Effector CD4-positive, alpha-beta T cell (primary cell): Measurements from ENCODE around the gene SECISBP2.

Experiments used
- DNase-seq: peaks from one replicate; pipeline ENCODE4 v3.0.0-alpha.2; 2020

SECISBP2 gene

DNA sequence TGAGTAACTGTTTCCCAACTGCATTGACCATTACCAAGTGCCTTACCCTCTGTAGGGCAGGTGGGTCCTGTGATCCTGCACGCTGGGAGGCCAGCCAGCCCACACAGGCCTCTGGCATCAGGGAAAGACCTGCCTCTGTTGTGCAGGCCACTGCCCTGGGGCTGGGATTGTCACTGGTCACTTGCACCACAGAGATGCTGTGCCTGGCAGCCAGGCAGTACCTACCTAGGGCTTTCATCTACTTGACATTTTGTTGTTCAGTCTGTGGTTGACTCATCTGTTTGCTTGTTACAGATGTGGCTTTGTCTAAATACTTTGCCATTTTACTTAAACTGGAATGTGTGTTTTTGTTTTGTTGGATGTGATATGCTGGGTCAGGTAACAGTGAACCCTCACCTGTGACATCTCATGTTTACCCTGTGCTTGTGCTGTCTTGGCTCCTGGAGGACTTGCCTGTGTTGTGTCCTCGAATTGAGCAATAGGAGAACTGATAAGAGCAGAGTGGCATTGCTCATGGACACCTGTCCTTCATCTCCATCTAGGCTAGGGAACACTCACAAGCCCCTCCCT, 32.8 kb downstream of the SECISBP2 start:
- DNase-seq, result no peak

DNA sequence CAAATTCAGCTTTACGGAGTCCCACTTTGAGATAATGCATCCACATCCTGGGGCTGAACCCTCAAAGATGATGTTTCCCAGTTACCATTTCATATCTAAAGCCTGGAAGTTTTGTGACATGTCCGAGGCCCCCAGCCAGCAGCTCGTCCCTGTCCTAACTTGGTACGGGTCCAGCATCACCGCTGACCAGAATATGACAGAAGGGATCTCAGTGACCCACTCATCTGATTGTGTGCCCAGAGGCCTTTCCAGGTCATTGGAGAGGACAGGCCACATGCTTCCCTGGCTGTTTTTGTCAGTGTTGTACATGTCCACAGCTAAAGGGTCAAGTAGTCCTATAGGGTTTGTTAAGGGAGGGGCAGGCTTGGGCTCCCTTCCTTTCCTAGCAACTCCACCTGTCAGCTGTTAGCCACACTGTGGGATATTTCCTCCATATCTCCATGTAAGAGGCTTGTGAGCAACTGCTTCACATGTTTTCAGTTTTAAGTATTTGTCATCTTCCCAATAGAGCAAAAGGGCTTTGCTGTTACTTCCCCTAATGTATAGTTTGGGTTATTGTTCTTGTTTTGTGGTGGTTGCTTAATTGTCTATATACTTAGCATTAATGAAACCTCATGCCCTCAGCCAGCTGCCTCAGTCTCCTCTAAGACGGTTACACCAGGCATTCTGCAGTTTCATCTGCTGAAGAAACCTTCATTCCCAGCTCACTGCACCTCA, 33.4 kb downstream of the SECISBP2 start:
- no peak for DNase-seq

DNA sequence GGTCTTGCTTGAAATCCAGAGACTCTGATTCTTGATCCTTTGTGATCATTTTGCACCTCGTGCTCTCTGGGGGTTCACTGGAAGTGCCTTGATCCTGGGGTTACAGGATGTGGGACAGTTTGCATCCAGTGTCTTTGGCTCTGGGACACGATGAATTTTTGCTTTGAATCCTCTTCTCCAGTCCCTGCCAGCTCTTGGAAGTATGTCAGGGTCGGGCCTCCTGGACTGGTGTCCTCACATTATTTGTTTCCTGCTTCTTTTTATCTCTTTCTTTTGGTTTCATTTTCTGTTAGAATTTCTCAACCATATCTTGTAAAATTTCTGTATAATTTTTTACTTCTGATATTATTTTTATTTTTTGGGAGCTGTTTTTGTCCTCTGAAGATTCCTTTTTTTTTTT, 34.2 kb downstream of the SECISBP2 start:
- DNase-seq, result no peak

DNA sequence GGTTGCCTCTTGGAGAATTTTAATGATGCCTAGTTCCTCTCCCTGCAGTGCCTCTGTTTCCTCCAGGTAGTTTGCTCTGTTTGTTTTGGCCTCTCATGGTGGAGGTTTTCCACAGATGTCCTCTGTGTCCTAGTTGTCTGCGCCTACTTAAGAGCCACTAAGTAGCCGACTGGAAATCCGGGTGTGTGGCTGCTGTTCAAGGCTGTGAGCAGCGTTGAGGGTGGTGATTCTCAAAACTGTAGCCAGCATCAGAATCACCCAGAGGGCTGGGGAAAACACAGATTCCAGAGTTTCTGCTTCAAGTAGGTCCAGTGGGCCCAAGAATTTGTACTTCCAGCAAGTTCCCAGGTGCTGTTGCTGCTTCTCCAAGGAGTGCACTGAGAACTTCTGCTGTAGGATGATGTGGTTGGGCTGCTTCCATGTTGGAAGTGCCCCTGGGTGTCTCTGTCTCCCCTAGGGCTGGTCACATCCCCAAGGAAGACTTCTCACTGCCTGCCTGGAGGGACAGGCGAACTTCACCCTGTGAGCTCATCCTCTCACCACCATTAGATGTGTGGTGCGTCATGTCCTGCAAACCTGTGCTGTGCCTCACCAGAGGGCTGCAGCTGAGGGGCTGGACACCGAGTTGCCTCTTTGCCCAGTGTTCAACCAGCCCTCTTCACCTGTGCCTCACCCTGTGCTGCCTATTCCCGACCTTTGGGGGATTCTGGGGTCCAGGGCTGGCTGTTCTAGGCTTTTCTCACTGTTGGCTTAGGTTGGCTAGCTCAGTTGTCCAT, 34.8 kb downstream of the SECISBP2 start:
- DNase-seq, result no peak

DNA sequence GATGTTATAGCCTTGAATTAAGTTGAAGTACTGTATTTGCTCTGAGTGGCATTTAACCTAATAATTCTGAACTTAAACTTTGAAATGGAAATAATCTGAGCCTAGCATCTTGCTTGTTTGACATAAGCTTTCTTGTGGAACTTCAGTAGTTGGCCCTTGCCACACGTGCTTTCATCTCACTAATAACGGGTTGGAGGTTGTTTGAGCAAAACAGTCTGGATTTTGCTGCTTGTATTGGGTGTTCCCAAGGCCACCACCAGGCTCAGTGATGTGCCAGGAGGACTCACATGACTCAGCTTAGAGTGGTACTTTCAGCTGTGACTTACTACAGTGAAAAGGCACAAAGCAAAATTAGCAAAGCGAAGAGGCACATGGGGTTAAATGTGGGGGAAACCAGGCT, 35.7 kb downstream of the SECISBP2 start:
- no peak for DNase-seq

DNA sequence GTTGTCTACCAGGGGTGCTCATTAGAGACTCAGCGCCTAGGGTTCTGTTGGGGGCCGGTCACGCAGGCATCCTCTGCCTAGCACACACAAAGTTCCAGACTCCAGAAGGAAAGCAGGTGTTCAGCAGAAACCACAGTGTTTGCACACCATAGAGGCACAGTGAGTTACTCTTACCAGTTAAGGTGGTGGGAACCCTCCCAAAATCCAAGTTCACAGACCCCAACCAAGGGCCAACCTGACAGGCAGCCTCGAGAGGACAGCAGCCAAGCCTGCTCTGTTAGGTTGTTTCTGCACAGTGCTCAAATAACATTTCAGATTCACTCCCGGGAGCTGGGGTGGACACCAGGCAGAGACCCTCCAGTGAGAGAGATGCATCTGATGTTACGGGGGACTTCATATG, 36.2 kb downstream of the SECISBP2 start:
- no peak for DNase-seq

DNA sequence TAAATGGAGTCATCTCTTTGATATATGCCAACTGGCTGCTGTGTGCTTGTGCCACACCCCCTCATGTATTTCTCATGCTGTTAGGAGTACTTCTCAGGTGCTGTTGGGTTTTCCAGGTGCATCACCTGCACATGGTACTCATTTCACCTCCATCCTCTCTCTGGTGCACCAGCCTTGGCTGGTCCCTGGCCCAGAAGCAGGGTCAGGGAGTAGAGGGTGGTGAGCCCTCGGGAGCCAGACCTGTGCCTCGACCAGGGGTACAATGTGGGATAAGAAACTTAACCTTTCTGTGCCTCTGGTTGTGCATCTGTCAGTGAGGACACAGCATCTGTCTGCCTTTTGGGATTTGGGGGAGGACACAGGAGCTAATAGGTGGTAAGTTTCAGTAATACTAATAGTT, 38.5 kb downstream of the SECISBP2 start:
- DNase-seq, result no peak

DNA sequence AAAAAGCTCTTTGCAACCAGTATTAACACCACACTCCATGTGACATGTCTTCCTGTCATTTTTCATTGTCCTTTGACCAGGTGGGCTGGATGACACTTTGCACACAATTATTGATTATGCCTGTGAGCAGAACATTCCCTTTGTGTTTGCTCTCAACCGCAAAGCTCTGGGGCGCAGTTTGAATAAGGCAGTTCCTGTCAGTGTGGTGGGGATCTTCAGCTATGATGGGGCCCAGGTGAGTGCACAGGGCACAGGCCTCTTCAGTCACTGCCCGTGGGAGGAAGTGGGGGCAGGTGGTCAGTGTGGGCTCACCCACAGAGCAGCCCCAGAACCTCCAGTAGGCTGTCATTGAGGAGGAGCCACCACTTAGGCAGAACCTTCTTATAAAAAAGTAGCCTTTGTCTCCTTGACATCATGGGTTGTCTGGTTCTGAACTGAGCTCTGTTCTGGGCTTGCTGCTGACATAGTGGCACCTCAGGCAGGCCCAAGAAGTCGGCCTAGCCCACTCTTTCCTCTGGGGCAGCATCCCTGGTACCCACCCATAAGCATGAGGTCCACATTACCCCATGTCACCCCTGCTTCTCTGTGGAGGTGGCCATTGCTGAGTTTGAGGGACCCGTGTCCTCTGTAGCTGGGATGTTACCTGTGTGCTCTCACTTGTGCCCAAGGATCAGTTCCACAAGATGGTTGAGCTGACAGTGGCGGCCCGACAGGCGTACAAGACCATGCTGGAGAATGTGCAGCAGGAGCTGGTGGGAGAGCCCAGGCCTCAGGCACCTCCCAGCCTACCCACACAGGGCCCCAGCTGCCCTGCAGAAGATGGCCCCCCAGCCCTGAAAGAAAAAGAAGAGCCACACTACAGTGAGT, 39.3 kb downstream of the SECISBP2 start:
- DNase-seq, result no peak

DNA sequence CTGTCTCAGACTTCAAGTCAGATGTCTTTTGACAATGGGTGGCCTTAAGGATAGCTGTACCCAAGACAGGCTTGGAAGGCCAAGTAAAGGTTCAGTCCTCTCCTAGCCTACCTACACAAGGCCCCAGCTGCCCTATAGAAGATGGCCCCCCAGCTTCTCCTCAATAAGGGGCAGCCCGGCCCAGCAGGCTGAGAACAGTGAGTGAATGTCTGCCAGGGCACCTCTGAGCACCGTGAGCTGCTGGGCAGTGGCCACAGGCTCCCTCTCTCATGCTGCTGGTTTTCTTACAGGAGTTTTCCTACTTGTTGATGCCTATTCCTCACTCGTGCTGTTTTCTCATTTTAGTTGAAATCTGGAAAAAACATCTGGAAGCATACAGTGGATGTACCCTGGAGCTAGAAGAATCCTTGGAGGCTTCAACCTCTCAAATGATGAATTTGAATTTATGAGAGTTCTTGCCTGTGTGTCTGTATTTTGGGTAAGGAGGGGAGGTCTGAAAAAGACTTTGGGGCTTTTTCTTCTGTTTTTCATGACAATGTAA, 40.1 kb downstream of the SECISBP2 start:
- no peak for DNase-seq

DNA sequence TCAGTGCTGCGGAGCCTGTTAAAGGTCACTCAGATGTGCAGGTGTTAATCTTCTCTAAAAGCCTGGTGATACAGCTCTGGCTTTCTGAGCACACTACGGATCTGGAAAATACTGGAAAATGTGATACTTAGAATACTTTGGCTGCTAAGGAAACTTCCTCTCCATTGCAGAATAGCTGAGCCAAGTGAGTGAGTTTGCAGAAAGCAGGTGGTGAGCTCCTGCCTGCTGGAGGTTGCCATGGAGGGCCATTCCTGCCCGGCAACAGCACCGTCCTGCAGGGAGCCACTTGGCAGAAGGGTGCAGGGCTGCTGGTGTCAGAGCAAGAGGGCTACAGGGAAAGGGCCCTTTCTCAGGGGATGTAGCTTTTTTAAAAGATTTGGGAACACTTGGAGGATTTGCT, 40.7 kb downstream of the SECISBP2 start:
- no peak for DNase-seq

DNA sequence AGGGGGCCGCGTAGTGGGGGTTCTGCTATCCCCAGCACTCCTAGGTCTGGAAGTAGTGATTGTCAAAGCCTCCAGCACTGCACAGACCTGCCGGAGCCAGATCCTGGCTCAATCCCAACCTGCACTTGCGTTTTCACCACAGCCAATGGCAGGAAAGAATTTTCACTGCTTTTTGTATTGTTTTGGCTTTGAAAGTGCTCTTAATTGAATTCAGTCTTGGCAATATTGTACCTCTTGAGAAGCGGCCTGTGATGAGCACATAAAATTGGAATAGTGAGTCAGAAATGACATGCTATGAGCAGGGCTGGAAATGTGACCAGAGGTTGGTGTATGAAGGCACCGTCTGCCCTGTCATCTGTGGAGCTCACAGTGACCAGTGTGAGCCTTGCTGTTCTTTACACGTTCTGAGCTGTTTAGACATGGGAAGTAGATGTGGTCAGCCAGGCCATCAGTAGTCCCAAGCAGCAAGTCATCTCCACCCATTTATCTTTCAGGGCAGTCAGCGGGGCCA, 41.5 kb downstream of the SECISBP2 start:
- DNase-seq, result no peak

DNA sequence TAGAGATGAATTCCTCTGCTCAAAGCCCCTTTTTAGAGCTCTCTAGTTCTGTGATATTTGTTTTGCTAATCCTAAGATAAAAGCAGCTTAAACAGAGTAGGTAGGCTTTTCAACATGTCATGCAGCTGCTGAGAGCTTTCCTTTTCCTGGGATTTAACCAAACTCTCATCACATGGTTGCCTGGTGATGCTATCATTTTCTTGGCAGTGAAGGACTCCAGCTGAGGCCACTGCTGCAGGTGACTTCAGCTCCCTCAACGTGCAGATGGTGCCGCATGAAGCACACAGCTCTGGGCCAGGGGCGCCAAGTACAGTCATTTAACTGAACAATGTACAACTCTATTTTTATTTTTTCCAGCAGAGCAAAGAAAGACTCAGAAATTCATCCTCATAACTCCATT, 42.2 kb downstream of the SECISBP2 start:
- DNase-seq, result no peak

DNA sequence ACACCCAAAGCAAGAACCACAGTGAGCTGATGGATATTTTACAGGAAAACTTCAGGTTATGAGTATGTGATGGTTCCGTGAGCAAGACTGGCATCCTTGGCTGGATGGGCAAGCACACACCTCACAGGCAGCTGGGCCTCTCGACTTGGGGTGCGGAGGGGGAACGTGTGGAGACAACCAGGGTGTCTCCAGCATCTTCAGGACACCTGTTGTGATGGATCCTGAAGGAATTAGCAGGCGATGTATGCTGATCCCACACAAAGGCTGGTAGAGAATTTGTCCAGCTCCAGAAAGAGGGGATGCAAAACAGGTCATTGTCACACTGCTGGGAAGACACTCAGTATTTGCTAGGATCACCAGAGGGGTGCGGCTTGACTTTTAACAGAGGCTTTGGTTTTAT, 42.7 kb downstream of the SECISBP2 start:
- no peak for DNase-seq

DNA sequence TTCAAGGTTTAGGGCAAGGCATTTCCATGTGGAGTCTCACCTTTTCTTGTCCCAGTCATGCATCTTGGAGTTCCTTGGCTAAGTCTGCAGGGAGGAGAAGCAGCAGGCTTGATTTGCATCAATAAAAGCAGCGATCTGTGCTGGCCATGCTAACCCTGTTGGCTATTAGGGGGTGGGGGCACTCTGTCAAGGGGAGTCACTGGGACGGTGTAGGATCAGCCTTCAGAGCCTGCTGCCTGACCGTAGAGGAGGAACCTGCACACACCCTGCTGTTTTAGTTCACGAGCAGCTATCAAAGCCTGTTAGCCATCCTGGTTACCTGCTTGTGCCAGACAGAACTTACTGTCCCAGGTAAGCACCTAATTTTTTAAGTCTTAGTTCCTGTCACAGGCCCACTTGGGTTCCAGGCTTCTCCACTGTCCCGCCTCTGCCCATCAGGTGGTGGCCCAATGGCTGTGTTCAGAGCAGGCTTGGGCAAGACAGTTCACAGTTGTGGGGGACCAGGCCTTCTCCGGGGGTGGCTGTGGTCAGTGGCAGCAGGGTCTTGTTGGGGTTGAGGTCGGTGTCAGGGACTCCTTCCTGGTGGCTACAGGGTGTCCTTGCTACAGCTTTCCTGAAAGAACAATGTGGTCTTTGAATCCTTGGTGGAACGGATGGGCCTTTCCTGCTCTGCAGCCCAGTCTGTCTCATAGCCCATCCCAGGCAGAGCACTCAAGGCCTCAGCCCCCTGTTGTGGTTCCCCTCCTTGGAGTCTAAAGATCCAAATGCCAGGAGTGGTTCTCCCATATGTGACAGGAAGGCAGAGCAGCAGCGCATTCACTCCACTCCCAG, 43.7 kb downstream of the SECISBP2 start:
- no peak for DNase-seq

DNA sequence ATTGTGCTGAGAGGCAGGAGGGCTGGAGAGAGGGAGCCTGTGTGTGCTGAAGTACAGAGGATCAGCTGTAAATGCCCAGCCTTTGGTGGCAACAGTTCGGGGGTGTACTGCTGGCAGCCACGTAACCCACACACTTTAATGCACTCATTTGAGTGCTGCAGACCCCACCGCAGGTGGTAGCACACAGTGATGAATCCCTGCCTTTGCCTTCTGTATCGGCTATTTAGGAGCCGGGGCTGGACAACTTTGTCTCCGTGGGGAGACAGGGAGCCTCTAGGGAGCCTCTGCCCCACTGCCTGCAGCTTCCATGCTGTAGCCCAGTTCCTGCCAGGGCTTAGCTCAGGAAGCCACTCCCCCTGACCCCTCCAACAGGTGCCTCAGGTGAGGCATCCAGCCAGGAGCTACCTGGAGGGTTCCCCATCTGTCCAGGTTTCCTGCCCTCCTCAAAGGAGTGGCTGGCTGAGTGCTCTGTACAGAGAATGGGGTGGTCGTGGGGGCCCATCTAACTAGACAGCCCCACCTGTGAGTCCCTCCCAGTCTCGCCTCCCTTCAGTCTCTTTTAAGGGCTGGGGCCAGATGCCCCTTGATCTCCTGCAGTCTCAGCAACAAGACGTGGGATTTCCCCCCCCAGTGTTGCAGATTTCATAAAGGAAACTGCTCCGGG, 44.5 kb downstream of the SECISBP2 start:
- no peak for DNase-seq

DNA sequence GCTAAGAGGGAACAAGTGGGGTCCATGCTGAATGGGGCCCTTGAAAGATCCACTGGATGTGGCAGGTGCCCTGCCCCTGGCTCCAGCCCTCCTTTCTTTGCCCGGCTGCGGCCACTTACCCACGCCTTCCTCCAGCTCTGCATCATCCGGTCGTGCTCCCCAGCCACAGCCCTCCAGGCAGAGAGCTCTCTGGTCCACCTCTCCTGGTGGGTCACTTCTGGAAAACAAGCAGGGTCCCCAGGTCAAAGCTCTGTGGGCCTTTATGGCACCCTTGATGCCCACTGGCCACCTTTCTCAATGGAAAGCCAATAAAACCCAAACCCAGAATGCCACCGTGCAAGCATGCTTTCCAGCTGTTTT, 45.0 kb downstream of the SECISBP2 start:
- no peak for DNase-seq

DNA sequence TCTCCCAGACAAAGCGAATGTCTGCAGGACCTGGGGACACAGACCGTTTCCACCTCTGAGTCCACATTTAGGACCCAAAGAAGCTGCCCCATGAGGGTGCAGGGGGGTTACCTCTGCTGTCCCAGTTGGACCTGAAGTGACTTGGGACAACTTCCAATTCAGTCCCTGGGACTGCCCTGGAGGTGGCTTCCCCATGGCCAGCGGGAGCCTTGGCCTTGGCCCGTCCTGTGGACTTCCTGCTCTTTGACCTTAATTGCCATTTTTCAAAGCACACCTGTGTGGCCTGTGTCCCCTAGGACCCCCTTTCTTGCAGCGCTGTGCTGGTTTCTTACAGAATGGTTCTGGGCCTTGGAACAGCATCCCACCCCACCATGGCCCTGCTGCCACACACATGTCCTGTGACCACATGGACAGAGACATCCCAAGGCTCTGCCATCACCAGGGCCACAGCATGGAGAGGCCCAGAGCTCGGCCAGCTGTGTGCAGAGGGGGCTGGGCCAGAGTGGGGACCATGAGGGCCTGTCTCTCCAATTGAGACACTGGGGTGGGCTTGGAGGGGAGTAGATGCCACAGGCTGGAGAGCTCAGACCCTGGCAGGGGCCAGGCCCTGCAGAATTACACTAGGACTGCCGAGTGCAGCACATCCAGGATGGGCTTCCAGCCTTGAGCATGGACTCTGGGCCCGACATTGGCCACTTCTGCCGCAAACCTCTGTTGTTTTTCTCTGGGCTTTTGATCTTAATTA, 45.8 kb downstream of the SECISBP2 start:
- no peak for DNase-seq

DNA sequence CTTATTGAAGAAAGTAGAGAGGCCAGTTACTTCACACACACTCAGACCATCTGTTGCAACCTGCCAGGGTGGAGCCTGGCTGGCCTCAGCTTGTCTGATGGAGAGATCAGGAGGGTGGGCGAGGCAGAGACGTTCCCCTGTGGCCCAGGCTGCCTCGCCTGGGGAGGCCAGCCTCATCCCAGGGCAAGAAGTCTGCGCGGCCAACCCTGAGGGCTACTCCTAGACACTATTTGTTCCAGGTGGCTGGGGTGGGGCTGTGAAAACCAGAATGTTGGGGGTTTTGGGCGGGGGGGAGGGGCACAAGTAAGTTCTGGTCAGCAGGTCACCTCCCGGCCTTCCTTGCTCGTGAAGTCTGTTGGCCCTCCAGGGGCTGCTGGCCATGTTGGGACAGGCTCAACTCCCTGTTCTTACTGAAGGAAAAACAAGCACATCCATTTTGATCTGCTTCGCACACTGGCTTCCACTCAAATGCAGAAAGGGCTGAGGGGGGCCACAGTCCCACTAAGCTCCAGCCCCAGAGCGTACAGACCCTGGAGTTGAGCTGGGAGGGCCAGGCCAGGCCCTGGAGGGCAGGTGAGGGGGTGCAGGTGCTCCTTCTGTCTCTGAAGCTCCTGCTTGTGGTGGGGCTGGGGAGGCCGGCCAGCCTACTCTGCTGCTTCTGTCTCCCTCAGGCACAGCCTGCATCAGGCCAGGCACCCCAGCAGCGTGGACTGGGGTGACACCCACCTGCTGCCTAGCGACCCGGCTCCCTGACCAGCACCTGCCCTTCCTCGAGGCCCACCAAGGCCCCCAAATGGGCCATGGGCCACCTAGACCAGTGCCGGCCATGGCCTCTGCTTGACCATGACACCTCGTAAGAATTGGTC, 46.6 kb downstream of the SECISBP2 start:
- DNase-seq, result no peak

DNA sequence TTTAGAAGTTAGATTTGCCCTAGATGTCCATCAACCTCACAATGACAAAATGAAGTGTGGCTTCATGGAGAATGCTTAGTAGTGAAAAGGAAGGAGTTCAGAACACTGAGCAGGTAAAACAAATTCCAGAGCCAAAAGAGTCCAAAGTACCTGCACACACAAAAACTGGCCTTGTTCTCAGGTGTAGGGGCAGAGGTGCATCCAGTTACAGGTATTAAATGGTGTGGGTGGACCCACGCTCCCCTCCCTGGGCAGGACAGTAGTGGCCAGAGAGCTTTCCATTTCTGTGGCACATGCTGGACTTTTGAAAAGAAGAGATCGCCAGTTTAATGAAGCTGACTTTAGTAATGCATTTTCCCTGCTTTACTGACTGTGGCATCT, 47.2 kb downstream of the SECISBP2 start:
- no peak for DNase-seq

DNA sequence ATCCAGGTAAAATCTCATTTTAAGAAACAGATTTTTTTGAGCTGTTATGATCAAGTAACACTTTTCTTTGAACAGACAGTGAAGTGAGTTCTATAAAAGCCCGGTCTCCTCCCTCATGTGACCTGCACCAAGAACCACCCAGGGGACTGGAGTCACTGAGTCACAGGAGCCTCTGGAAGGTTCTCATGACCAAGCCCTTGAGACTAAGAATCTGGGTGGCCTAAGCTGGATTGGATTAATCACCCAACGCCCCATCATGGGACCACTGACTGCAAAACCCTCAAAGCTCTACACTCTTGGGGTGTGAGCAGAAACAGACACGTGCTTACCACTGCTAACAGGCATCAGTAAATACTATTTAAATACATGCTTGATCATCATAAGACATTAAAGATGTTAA, 48.4 kb downstream of the SECISBP2 start:
- no peak for DNase-seq
